PFSK-1 (cell line): ENCODE data around the gene MIPOL1.

Experiments used
- FOXP2 ChIP-seq: optimal IDR thresholded peaks from 2 replicates; pipeline ENCODE3; 2011; ENCODE audit warnings: borderline replicate concordance, control low read depth, inconsistent platforms; ENCODE audit not compliant: insufficient read depth; ENCODE audit errors: extremely low read length, extremely low read depth
- POLR2AphosphoS5 ChIP-seq: IDR thresholded peaks from 2 replicates; pipeline ENCODE4 v1.6.1; 2012; ENCODE audit warnings: low read depth, mild to moderate bottlenecking, control low read depth, low read length, moderate library complexity
- SIN3A ChIP-seq: IDR thresholded peaks from 2 replicates; pipeline ENCODE4 v1.6.1; 2012; ENCODE audit warnings: mild to moderate bottlenecking, low read length, moderate library complexity, borderline replicate concordance; ENCODE audit not compliant: insufficient read depth
- TAF1 ChIP-seq: IDR thresholded peaks from 2 replicates; pipeline ENCODE4 v1.6.1; 2012; ENCODE audit warnings: low read length, control low read depth, borderline replicate concordance; ENCODE audit not compliant: insufficient read depth
- TF ChIP-seq, protein P1 (sequence below), 2 experiments: IDR thresholded peaks; 2 replicates each; pipeline versions ENCODE4 v1.6.1 to v1.8.0; 2011 to 2012; ENCODE audit warnings: low read depth in 2 of 2, low read length in 2 of 2, control low read depth in 1 of 2, inconsistent platforms in 1 of 2, mild to moderate bottlenecking in 1 of 2, moderate library complexity in 1 of 2; ENCODE audit not compliant: insufficient read depth in 1 of 2

Gene MIPOL1

DNA sequence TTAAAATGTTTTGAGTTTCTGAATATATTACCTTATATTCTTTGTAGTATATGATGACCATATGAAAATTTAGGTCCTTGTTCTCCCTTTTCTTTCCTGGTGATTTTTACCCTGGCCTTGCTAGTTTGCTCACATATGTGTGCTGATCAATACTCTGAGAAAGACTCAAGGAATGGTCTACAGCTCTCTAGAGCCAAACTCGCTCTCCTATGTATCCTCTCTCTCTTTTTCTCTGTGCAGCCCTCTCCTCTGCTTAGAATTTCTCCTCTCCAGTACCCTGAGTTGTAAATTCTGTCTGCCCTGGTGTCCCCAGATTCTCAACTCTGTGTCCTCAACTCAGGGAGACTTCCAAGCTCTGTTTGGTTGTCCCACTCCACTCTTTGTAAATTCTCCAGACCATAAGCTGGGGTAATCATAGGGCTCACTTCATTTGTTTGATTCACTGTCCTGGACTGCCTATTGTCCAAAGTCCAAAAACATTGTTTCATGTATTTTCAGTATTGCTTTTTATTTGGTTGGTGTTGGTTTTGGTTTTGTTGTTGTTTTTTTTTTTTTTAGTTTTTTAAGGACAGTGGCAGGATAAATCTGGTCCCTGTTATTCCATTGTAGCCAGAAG, 356.3 kb downstream of the MIPOL1 start:
- TF ChIP-seq, protein P1, sequence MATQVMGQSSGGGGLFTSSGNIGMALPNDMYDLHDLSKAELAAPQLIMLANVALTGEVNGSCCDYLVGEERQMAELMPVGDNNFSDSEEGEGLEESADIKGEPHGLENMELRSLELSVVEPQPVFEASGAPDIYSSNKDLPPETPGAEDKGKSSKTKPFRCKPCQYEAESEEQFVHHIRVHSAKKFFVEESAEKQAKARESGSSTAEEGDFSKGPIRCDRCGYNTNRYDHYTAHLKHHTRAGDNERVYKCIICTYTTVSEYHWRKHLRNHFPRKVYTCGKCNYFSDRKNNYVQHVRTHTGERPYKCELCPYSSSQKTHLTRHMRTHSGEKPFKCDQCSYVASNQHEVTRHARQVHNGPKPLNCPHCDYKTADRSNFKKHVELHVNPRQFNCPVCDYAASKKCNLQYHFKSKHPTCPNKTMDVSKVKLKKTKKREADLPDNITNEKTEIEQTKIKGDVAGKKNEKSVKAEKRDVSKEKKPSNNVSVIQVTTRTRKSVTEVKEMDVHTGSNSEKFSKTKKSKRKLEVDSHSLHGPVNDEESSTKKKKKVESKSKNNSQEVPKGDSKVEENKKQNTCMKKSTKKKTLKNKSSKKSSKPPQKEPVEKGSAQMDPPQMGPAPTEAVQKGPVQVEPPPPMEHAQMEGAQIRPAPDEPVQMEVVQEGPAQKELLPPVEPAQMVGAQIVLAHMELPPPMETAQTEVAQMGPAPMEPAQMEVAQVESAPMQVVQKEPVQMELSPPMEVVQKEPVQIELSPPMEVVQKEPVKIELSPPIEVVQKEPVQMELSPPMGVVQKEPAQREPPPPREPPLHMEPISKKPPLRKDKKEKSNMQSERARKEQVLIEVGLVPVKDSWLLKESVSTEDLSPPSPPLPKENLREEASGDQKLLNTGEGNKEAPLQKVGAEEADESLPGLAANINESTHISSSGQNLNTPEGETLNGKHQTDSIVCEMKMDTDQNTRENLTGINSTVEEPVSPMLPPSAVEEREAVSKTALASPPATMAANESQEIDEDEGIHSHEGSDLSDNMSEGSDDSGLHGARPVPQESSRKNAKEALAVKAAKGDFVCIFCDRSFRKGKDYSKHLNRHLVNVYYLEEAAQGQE (IDR thresholded peaks at IDR 0.05; ENCODE audit: insufficient read depth in 1 of 2, low read depth in 2 of 2, low read length in 2 of 2) = no peak
- TF ChIP-seq POLR2AphosphoS5 (no peak), TAF1 (no peak), FOXP2 (no peak), SIN3A (no peak)

DNA sequence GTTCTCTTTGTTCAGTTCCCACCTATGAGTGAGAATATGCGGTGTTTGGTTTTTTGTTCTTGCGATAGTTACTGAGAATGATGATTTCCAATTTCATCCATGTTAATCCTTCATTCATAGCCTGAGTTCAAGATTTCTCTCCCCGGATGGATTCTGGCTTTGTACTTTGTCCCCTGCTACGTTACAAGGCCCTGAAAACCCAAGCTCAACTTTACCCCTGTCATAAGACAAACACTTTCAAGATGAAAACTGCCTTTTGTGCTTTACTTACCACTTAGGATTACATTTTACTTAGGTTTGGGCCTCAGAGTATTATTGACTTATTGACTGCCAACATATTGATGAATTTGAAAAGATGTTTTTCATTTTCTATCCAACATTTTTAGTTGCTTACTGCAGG, 361.0 kb downstream of the MIPOL1 start:
- TF ChIP-seq POLR2AphosphoS5 (no peak), FOXP2 (no peak), SIN3A (no peak), TAF1 (no peak)
- TF ChIP-seq, protein P1 (IDR thresholded peaks at IDR 0.05; ENCODE audit: insufficient read depth in 1 of 2, low read depth in 2 of 2, low read length in 2 of 2) = no peak

DNA sequence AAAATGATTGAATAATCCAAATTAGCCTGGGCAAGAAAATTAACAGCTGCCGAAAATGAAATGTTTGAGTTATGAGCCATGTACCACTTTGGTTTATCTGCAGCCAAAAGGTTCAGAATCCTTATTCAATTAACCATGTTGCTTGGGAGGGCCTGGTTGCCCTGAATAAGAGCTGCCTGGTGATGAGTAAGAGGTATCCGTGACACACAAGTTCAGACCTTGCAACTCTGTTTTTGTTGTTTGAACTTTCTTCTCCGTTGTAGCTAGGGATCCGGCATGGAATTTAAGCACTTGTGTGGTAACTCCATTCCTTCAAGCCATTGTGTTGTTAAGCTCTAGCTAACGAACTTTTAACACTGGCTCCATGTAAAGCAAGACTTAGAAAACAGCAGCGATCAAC, 361.6 kb downstream of the MIPOL1 start:
- TF ChIP-seq FOXP2 (no peak), POLR2AphosphoS5 (no peak), SIN3A (no peak), TAF1 (no peak)
- TF ChIP-seq, protein P1 (IDR thresholded peaks at IDR 0.05; ENCODE audit: insufficient read depth in 1 of 2, low read depth in 2 of 2, low read length in 2 of 2) = no peak

DNA sequence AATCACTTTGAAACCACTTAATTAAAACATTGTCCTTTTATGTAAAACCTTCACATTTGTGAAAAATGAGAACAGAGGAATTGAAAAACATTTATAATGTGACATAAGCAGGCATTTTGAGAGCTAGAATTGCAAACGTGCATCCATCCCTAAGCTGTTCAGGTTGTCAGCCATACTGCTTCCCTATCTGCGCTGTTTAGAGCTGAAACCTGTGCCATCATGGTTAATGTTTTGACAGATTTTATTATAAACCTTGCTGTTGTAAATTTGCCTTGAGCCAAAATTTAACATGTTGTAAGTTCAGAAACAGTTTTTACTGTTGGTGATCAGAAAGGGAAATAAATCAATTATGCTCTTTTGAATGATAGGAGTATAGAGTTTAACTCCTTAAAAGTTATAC, 365.5 kb downstream of the MIPOL1 start:
- TF ChIP-seq FOXP2 = no peak
- TF ChIP-seq POLR2AphosphoS5 = no peak
- TF ChIP-seq, protein P1 (IDR thresholded peaks at IDR 0.05; ENCODE audit: insufficient read depth in 1 of 2, low read depth in 2 of 2, low read length in 2 of 2) = no peak
- TF ChIP-seq TAF1 = no peak
- no peak for TF ChIP-seq SIN3A

DNA sequence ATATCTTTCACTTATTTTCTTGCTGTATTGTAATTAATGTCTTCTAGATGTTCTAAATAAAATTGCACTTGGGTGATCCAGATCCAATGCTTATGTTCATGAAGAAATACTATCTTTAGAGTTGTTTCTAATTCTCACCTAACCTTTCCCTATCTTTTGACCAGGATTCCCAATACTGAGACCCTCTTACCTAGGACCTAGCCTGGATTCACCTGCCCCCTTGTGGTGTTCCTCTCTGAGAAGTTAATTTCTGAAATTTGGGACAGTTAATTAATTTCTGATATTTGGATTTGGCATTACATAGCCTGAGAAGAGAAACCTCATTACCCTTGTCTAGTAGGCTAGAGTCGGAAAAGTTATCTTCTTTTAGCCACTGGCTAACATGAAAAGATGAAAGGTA, 367.8 kb downstream of the MIPOL1 start:
- TF ChIP-seq, protein P1 (IDR thresholded peaks at IDR 0.05; ENCODE audit: insufficient read depth in 1 of 2, low read depth in 2 of 2, low read length in 2 of 2) = no peak
- TF ChIP-seq SIN3A (no peak), TAF1 (no peak), POLR2AphosphoS5 (no peak), FOXP2 (no peak)
